HepG2 (cell line): Measurements from ENCODE around the gene HS3ST3B1. TPM values are rescaled to one million over a fixed set of nuclear protein-coding genes. Genes with fewer than 3 reads are reported as not detected.

Experiments used
- IKZF5 ChIP-seq: IDR thresholded peaks from 2 replicates; pipeline ENCODE4 v1.6.1; 2018; ENCODE audit warnings: missing genetic modification reagents, mild to moderate bottlenecking, missing compliant biosample characterization
- MAX ChIP-seq: IDR thresholded peaks from 2 replicates; pipeline ENCODE4 v1.6.1; 2012; ENCODE audit warnings: inconsistent platforms
- SNAPC4 ChIP-seq: sonication (generic); formaldehyde crosslinking; IDR thresholded peaks from 2 replicates; pipeline ENCODE4 v1.4.0; 2020; ENCODE audit warnings: mild to moderate bottlenecking, missing genetic modification reagents
- SNAPC5 ChIP-seq: sonication (generic); formaldehyde crosslinking; IDR thresholded peaks from 2 replicates; pipeline ENCODE4 v1.8.1; 2023; ENCODE audit warnings: mild to moderate bottlenecking, missing genetic modification reagents, borderline replicate concordance
- TGIF2 ChIP-seq: IDR thresholded peaks from 2 replicates; pipeline ENCODE4 v1.6.1; 2016; ENCODE audit warnings: control low read depth, missing compliant biosample characterization
- ZBTB40 ChIP-seq, 2 experiments: fragments of 450-650 bp in 1 of 2; sonication (generic) in 1 of 2; formaldehyde crosslinking in 1 of 2; IDR thresholded peaks; 2 replicates each; pipeline versions ENCODE4 v1.6.1 to v1.8.0; 2016 to 2022; ENCODE audit warnings: antibody characterized with exemption in 1 of 2, mild to moderate bottlenecking in 1 of 2, missing genetic modification reagents in 1 of 2
- ZNF224 ChIP-seq: sonication (generic); formaldehyde crosslinking; IDR thresholded peaks from 2 replicates; pipeline ENCODE4 v1.5.0; 2020; ENCODE audit warnings: mild to moderate bottlenecking, missing genetic modification reagents
- ZNF414 ChIP-seq: sonication (generic); formaldehyde crosslinking; IDR thresholded peaks from 2 replicates; pipeline ENCODE4 v1.5.0; 2020; ENCODE audit warnings: missing genetic modification reagents
- polyA plus RNA-seq, 8 experiments: library from polyadenylated mRNA; depleted of rRNA in 3 of 8; stranded (reverse) in 7 of 8; unstranded in 1 of 8; fragments of >200 nt; fragmentation: Illumina TruSeq in 4 of 8; extraction: Trizol in 4 of 8; gene quantifications; 2 replicates each; pipeline versions ENCODE4 v1.2.1 to v1.2.3, GENCODE V29; 2011 to 2016; ENCODE audit warnings: low read depth in 4 of 8, missing spikeins in 1 of 8, mixed read lengths in 1 of 8; ENCODE audit not compliant: insufficient read depth in 1 of 8
- total RNA-seq, 5 experiments: library from RNA; depleted of rRNA; stranded (reverse); fragments of >200 nt; fragmentation: Illumina TruSeq; extraction: Trizol; gene quantifications; 2 replicates each; pipeline ENCODE4 v1.2.3, GENCODE V29; 2016; ENCODE audit warnings: low read depth in 1 of 5

HS3ST3B1 gene
- total and polyA plus RNA-seq, 2 of the 13 experiments (the other 11 are each of a cell fraction or from before 2014, with no cell fraction given) = 15.7 to 39.5 TPM

GRCh38 chr17:14299280-14300141, 1.4 kb upstream of the HS3ST3B1 start (continued):
- peak; percentile 34; the same call in 1 of the 2 replicates for TF ChIP-seq TGIF2 (CRISPR knock-in tag)
- TF ChIP-seq MAX = 0 out of 2 replicates have a peak, but pooled peaks have one; percentile 22
- 0 out of 2 replicates have a peak, but pooled peaks have one; percentile 34 for TF ChIP-seq ZNF224 (CRISPR knock-in tag)
- no peak for TF ChIP-seq SNAPC5 (CRISPR knock-in tag)
- peak; percentile 41; the same call in 1 of the 2 replicates for TF ChIP-seq IKZF5 (CRISPR knock-in tag)
- peak; percentile 69; the same call in 1 of the 2 replicates for TF ChIP-seq SNAPC4 (CRISPR knock-in tag)
- no peak for TF ChIP-seq ZBTB40 (IDR thresholded peaks at IDR 0.05)
- TF ChIP-seq ZBTB40 (CRISPR knock-in tag; IDR thresholded peaks at IDR 0.05) = peak; percentile 53; the same call in 1 of the 2 replicates
- no peak for TF ChIP-seq ZNF414 (CRISPR knock-in tag)
